NT2/D1 (cell line): ENCODE results near the gene UGGT1.

ENCODE experiments used
- YY1 ChIP-seq: IDR thresholded peaks from 2 replicates; pipeline ENCODE4 v1.6.1; 2011; ENCODE audit not compliant: insufficient read length, insufficient read depth
- ZNF274 ChIP-seq: IDR thresholded peaks from 2 replicates; pipeline ENCODE4 v1.6.1; 2011; ENCODE audit warnings: mild to moderate bottlenecking, low read depth, low read length

- no peak for TF ChIP-seq YY1
- no peak for TF ChIP-seq ZNF274
Measured at GRCh38 chr2:128237081-128237534, 146.1 kb downstream of the UGGT1 start.
